ENCODE results near the gene PCDHGC5.

PCDHGC5 gene

DNA sequence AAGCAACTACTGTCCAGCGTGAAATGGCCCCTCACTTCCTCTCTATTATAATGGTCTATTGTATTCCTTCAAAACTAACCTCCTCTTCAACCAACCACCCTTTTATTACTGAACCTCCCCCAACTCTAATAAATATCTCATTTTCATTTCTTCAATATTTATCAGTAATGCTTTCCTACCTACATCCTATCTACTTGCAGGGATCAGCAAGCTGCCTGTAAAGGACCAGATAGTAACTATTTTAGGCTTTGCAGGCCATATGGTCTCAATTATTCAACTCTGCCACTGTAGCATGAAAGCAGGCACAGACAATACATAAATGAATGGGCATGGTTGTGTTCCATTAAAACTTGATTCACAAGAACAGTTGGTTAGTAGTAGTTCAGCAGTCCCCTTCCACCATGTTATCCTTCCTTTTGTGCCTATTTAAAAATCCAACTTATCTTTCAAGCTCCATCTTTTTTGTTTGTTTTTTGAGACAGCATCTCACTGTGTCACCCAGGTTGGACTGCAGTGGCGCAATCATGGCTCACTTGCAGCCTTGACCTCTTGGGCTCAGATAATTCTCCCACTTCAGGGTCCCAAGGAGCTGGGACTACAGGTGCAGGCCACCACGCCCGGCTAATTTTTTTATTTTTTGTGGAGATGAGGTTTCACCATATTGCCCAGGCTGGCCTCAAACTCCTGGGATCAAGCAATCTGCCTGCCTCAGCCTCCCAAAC, 45.8 kb downstream of the PCDHGC5 start:
- no peak for DNase-seq
